Measurements from ENCODE around the gene TRDMT1. TPM values are rescaled to one million over a fixed set of nuclear protein-coding genes. Genes with fewer than 3 reads are reported as not detected.

TRDMT1 gene
- total and polyA plus RNA-seq, 2 donors (not counting 1 experiment from before 2014, with no cell fraction given): 3.0 to 20.4 TPM

DNA sequence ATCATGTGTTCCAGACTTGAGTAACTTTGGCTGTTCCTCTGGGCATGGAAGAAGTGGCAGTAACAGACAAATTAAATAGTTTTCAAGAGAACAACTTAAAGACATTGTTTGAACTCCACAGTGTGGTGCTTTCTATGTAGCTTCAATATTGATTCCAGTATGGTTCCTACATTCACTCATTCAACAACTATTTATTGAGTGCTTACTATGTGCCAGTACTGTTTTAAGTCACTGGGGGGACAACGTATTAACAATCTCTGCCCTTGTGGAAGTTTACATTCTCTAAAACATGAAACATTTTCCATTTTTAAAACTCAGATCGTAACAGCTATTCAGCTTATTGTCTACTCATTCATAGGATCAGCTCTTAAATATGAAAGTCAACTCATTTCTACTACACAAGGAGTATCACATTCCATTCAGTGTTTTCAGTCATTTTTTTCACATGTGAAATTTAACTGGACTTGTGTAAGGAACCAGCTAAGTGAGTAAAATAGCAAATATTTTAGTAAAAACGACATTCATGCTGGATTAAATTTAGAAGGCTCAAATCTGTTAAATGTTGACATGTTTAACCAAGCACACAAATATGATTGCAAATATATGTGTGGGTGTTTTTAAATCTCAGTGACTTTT is 58.3 kb downstream of the TRDMT1 start:
- CTCF ChIA-PET: no interaction called here
- Mint-ChIP-seq H3K9me3 (ENCODE audit: insufficient read depth) (peaks cover 5% of the 10 kb centered on the region), H3K27me3 (no peaks in the 10 kb centered on the region), H3K4me1 (no peaks in the 10 kb centered on the region), H3K4me3 (no peak overlapping the region), H3K27ac (no peak overlapping the region)
- Histone ChIP-seq H3K9ac (ENCODE audit: low read length) (no peak overlapping the region), H3K27ac (ENCODE audit: low read length in 2 of 2) (no peak overlapping the region), H3K79me2 (ENCODE audit: control insufficient read depth, insufficient read depth, low read length) (no peaks in the 10 kb centered on the region), H3K36me3 (replicated peaks in 1 of 2; ENCODE audit: control extremely low read depth in 1 of 2, control insufficient read depth in 1 of 2, extremely low read depth in 1 of 2, insufficient read depth in 2 of 2, low read length in 1 of 2) (no peaks in the 10 kb centered on the region), H3K9me3 (ENCODE audit: control extremely low read depth in 1 of 3, control insufficient read depth in 2 of 3, insufficient read depth in 1 of 3, low read length in 2 of 3) (peaks cover 0 to 5% (median 1%) of the 10 kb centered on the region in 3 donors), H3K4me2 (replicated peaks; ENCODE audit: low read depth, low read length, poor library complexity, severe bottlenecking) (no peak overlapping the region), H4K20me1 (ENCODE audit: control insufficient read depth, insufficient read depth, low read length, poor library complexity, severe bottlenecking) (no peaks in the 10 kb centered on the region), H3K4me1 (ENCODE audit: control insufficient read depth in 2 of 2, insufficient read depth in 2 of 2, low read length in 2 of 2) (no peaks in the 10 kb centered on the region), H2AFZ (ENCODE audit: insufficient read depth, low read depth, low read length, poor library complexity, severe bottlenecking) (no peak overlapping the region), H3K27me3 (replicated peaks in 1 of 4; ENCODE audit: control extremely low read depth in 1 of 4, control insufficient read depth in 3 of 4, insufficient read depth in 4 of 4, low read length in 3 of 4) (no peaks in the 10 kb centered on the region), H3K4me3 (ENCODE audit: control extremely low read depth in 1 of 5, extremely low read depth in 1 of 5, insufficient read depth in 1 of 5, low read depth in 2 of 5, low read length in 4 of 5) (no peak overlapping the region)
- no CpG with 5 or more reads among the region's 3 CpGs for WGBS (ENCODE audit: insufficient coverage)
- intact Hi-C loops (cut with micrococcal nuclease): no loop called here
- TF ChIP-seq, protein P1, sequence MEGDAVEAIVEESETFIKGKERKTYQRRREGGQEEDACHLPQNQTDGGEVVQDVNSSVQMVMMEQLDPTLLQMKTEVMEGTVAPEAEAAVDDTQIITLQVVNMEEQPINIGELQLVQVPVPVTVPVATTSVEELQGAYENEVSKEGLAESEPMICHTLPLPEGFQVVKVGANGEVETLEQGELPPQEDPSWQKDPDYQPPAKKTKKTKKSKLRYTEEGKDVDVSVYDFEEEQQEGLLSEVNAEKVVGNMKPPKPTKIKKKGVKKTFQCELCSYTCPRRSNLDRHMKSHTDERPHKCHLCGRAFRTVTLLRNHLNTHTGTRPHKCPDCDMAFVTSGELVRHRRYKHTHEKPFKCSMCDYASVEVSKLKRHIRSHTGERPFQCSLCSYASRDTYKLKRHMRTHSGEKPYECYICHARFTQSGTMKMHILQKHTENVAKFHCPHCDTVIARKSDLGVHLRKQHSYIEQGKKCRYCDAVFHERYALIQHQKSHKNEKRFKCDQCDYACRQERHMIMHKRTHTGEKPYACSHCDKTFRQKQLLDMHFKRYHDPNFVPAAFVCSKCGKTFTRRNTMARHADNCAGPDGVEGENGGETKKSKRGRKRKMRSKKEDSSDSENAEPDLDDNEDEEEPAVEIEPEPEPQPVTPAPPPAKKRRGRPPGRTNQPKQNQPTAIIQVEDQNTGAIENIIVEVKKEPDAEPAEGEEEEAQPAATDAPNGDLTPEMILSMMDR (IDR thresholded peaks at IDR 0.05): no peak
- no peak for TF ChIP-seq EZH2 (IDR thresholded peaks at IDR 0.05; ENCODE audit: borderline replicate concordance, insufficient read depth, low read depth, low read length, poor library complexity, severe bottlenecking)
- POLR2A ChIA-PET: no interaction called here
- ATAC-seq (ENCODE audit: low read depth) (no peak), DNase-seq (no peak)

DNA sequence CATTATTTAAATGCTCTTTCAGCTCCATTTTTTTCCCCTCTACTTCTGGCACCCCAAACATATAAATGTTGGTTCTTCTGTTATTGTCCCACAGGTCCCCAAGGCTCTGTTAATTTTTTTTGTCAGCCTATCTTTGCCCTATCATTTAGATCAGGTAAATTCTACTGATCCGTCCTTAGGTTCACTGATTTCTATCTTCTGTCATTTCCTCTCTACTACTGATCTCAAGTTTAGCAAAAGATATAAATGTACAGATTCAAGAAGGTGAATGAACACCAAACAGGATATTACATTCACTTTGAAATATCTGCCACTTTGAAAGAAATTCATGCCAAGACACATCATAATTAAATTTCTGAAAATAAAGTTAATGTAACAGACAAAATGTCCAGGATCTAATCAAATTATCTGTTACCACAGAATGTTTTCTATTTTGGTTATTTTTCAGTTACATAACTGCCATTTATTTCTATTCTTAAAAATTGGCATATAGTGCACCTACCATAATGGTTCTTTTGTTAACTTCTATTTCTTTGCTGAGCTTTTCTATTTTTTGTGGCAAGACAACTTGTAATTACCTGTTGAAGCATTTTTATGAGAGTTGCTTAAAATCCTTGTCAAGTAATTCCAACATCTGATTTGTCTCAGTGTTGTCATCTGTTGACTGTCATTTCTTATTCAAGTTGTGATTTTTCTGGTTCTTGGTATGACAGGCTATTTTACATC is 59.8 kb downstream of the TRDMT1 start:
- no peak for ATAC-seq (ENCODE audit: low read depth)
- TF ChIP-seq, protein P1 (IDR thresholded peaks at IDR 0.05): no peak
- no peak for TF ChIP-seq EZH2 (IDR thresholded peaks at IDR 0.05; ENCODE audit: borderline replicate concordance, insufficient read depth, low read depth, low read length, poor library complexity, severe bottlenecking)
- Mint-ChIP-seq H3K4me1 (no peaks in the 10 kb centered on the region), H3K9me3 (ENCODE audit: insufficient read depth) (peaks cover 5% of the 10 kb centered on the region), H3K27me3 (no peaks in the 10 kb centered on the region), H3K4me3 (no peak overlapping the region), H3K27ac (no peak overlapping the region)
- H3K79me2 ChIP-seq (ENCODE audit: control insufficient read depth, insufficient read depth, low read length): no peaks in the 10 kb centered on the region
- no peaks in the 10 kb centered on the region for H3K36me3 ChIP-seq (replicated peaks in 1 of 2; ENCODE audit: control extremely low read depth in 1 of 2, control insufficient read depth in 1 of 2, extremely low read depth in 1 of 2, insufficient read depth in 2 of 2, low read length in 1 of 2)
- no peaks in the 10 kb centered on the region for H3K27me3 ChIP-seq (replicated peaks in 1 of 4; ENCODE audit: control extremely low read depth in 1 of 4, control insufficient read depth in 3 of 4, insufficient read depth in 4 of 4, low read length in 3 of 4)
- intact Hi-C loops (cut with micrococcal nuclease): no loop called here
- CTCF ChIA-PET: no interaction called here
- no peaks in the 10 kb centered on the region for H4K20me1 ChIP-seq (ENCODE audit: control insufficient read depth, insufficient read depth, low read length, poor library complexity, severe bottlenecking)
- no CpG with 5 or more reads among the region's 1 CpG for WGBS (ENCODE audit: insufficient coverage)
- no peak overlapping the region for H3K4me3 ChIP-seq (ENCODE audit: control extremely low read depth in 1 of 5, extremely low read depth in 1 of 5, insufficient read depth in 1 of 5, low read depth in 2 of 5, low read length in 4 of 5)
- DNase-seq: no peak
- no peak overlapping the region for H3K9ac ChIP-seq (ENCODE audit: low read length)
- H3K4me1 ChIP-seq (ENCODE audit: control insufficient read depth in 2 of 2, insufficient read depth in 2 of 2, low read length in 2 of 2): no peaks in the 10 kb centered on the region
- no peak overlapping the region for H3K27ac ChIP-seq (ENCODE audit: low read length in 2 of 2)
- no peak overlapping the region for H2AFZ ChIP-seq (ENCODE audit: insufficient read depth, low read depth, low read length, poor library complexity, severe bottlenecking)
- POLR2A ChIA-PET: no interaction called here
- peaks cover 0 to 5% (median 1%) of the 10 kb centered on the region in 3 donors for H3K9me3 ChIP-seq (ENCODE audit: control extremely low read depth in 1 of 3, control insufficient read depth in 2 of 3, insufficient read depth in 1 of 3, low read length in 2 of 3)
- no peak overlapping the region for H3K4me2 ChIP-seq (replicated peaks; ENCODE audit: low read depth, low read length, poor library complexity, severe bottlenecking)

All from B cell (primary cell).